ENCODE results near the gene SDHA.

The SDHA gene

GRCh38 chr5:179401-179800 is 38.7 kb upstream of the SDHA start:
- DNase-seq (ENCODE audit: low read depth) = no peak
- no peak for TF ChIP-seq CTCF (IDR thresholded peaks at IDR 0.05; ENCODE audit: control insufficient read depth, extremely low read depth, insufficient read depth)
- H3K4me3 ChIP-seq (ENCODE audit: low read depth, low read length) = no peak overlapping the region

- no peak for TF ChIP-seq CTCF (IDR thresholded peaks at IDR 0.05; ENCODE audit: control insufficient read depth, extremely low read depth, insufficient read depth)
- no peak overlapping the region for H3K4me3 ChIP-seq (ENCODE audit: low read depth, low read length)
- no peak for DNase-seq (ENCODE audit: low read depth)
Observed at GRCh38 chr5:180286-180918, 37.7 kb upstream of the SDHA start.

GRCh38 chr5:181160-181559 is 37.0 kb upstream of the SDHA start:
- TF ChIP-seq CTCF (IDR thresholded peaks at IDR 0.05; ENCODE audit: control insufficient read depth, extremely low read depth, insufficient read depth) = no peak
- no peak for DNase-seq (ENCODE audit: low read depth)
- no peak overlapping the region for H3K4me3 ChIP-seq (ENCODE audit: low read depth, low read length)

- H3K4me3 ChIP-seq (ENCODE audit: low read depth, low read length) = no peak overlapping the region
- no peak for DNase-seq (ENCODE audit: low read depth)
- TF ChIP-seq CTCF (IDR thresholded peaks at IDR 0.05; ENCODE audit: control insufficient read depth, extremely low read depth, insufficient read depth) = no peak
Observed at GRCh38 chr5:181566-181965, 36.6 kb upstream of the SDHA start.

DNA sequence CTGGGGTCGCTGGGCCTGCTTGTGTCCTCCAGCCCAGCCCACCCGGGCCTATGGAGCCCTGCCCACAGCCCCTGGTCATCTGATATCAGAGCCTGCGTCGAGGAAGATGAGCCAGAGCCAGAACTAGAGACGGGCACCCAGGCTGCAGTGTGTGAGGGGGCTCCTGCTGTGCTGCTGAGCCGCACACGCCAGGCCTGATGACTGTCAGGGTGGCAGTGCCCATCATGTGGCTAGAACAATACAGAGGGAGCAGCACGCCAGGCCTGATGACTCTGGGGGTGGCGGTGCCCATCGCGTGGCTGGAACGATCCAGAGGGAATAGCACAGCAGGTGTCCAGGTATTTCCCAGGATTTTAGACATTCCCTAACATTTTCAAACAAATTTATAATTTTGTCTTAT is 36.0 kb upstream of the SDHA start:
- TF ChIP-seq CTCF (IDR thresholded peaks at IDR 0.05; ENCODE audit: control insufficient read depth, extremely low read depth, insufficient read depth) = no peak
- no peak overlapping the region for H3K4me3 ChIP-seq (ENCODE audit: low read depth, low read length)
- no peak for DNase-seq (ENCODE audit: low read depth)

GRCh38 chr5:184471-184870 is 33.6 kb upstream of the SDHA start:
- no peak for TF ChIP-seq CTCF (IDR thresholded peaks at IDR 0.05; ENCODE audit: control insufficient read depth, extremely low read depth, insufficient read depth)
- no peak for DNase-seq (ENCODE audit: low read depth)
- H3K4me3 ChIP-seq (ENCODE audit: low read depth, low read length) = no peak overlapping the region

Data from LNCaP clone FGC (cell line).